IPS-15b (cell line): Measurements from ENCODE around the gene NOTUM.

Experiments
- H3K27me3 ChIP-seq: one replicate; pipeline ENCODE4 v1.6.1; 2013; ENCODE audit warnings: low read length; ENCODE audit not compliant: control insufficient read depth, insufficient read depth
- H3K36me3 ChIP-seq: one replicate; pipeline ENCODE4 v1.6.1; 2013; ENCODE audit warnings: low read length; ENCODE audit not compliant: control insufficient read depth, insufficient read depth
- H3K4me1 ChIP-seq: one replicate; pipeline ENCODE4 v1.6.1; 2013; ENCODE audit warnings: mild to moderate bottlenecking, low read length; ENCODE audit not compliant: control insufficient read depth, insufficient read depth
- H3K4me3 ChIP-seq: one replicate; pipeline ENCODE4 v1.5.1; 2013; ENCODE audit warnings: low read depth, low read length
- H3K9ac ChIP-seq: one replicate; pipeline ENCODE4 v1.6.1; 2013; ENCODE audit warnings: low read depth, mild to moderate bottlenecking, low read length
- H3K9me3 ChIP-seq: one replicate; pipeline ENCODE4 v1.6.1; 2013; ENCODE audit warnings: mild to moderate bottlenecking, low read length; ENCODE audit not compliant: control insufficient read depth, insufficient read depth

NOTUM gene

DNA sequence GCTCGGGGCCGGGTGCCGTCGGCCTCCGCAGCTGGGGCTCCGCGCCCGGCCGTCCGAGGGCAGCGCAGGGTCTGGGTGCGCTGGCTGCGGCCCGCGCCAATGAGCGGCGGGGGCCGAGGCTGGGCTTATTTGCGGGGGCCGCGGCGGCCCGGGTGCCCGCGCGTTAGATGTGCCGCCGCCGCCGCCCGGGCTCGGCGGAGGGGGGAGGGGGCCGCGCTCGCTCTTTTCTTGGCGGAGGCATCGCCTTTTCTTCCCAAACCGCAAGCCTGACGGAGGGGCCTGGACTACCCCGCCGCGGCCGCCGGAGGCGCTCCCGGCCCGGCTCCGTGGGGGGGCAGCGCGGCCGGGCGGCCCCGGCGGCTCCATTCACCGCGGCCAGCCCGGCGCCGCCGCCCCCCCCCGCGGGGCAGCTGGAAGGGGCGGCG lies at the start of gene NOTUM:
Gene NOTUM (minus strand): TSS at position 101 of the 425 bp plus-strand sequence. CDS start 278 bp downstream, outside the sequence.
- no peak within 1 kb of the TSS for H3K9ac ChIP-seq
- no peaks in the 10 kb centered on the region for H3K36me3 ChIP-seq
- H3K4me3 ChIP-seq: peak within 1 kb of the TSS; percentile 35
- H3K27me3 ChIP-seq: peaks cover 66% of the 10 kb centered on the region
- H3K4me1 ChIP-seq: no peaks in the 10 kb centered on the region
- H3K9me3 ChIP-seq: no peaks in the 10 kb centered on the region

DNA sequence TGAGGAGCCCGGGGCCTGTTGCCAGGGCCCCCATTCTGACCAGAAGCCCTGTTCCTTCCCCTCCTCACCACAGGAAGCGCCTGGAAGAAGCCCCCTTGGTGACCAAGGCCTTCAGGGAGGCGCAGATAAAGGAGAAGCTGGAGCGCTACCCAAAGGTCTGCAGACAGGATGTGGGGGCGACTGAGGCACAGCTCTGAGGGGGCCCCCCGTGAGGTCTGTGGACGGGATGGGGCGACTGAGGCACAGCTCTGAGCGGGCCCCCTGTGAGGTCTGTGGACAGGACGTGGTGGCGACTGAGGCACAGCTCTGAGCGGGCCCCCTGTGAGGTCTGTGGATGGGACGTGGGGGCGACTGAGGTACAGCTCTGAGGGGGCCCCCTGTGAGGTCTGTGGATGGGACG lies 48.4 kb upstream of the NOTUM start:
- Histone ChIP-seq H3K36me3 (peaks cover 4% of the 10 kb centered on the region), H3K9ac (no peak overlapping the region), H3K9me3 (no peaks in the 10 kb centered on the region), H3K27me3 (no peaks in the 10 kb centered on the region), H3K4me1 (no peaks in the 10 kb centered on the region), H3K4me3 (no peak overlapping the region)

DNA sequence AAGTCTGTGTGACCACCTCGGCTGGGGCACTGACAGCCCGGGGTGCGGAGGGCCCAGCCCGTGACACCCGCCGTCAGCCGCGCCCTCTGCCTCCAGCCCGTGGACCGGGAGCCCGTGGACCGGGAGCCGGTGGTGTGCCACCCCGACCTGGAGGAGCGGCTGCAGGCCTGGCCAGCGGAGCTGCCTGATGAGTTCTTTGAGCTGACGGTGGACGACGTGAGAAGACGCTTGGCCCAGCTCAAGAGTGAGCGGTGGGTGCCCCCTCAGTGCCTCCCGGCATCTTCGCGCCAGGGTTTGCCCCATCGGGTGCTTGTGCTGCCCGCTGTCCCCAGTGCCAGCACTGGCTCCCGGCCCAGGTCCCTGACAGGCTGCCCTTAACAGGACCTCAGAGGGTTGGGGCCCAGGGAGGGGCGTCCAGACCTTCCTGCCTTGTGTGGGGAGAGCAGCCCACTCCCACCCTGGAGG lies 48.0 kb upstream of the NOTUM start:
- Histone ChIP-seq H3K36me3 (peaks cover 4% of the 10 kb centered on the region), H3K4me1 (no peaks in the 10 kb centered on the region), H3K27me3 (no peaks in the 10 kb centered on the region), H3K9ac (no peak overlapping the region), H3K9me3 (no peaks in the 10 kb centered on the region), H3K4me3 (no peak overlapping the region)

DNA sequence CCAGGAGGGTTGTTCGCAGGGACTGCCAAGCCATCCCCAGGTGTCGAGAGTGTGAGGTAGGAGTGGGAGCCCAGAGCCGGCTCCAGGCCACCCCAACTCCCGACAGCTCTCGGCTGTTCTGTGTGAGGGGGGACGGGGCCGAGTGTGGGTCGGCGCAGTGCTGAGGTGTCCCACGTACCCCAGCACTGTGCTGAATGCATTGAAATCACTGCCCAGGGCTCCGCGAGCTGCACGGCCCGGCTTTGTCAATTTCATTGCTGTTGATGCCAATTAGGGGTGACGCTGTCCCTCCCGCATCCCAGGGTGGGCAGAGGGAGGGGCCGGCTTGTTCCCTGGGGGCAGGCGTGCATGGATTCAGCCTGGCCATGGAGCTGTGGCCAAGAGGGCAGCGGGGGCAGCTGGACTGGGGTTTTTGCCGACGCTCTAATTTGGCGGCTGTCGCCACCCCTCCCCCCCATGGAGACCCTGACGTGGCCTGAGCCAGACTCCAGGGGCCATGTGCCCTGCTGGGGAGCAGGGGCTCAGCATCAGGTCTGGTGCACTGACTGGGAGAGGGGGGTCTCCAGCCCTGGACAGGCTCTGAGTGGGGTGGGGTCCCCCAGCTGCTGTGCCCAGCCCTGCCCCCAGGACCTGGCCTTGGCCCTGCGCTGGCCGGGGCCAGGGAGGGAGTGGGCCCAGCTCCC lies 47.4 kb upstream of the NOTUM start:
- Histone ChIP-seq H3K27me3 (no peaks in the 10 kb centered on the region), H3K9me3 (no peaks in the 10 kb centered on the region), H3K4me3 (no peak overlapping the region), H3K36me3 (peaks cover 4% of the 10 kb centered on the region), H3K9ac (no peak overlapping the region), H3K4me1 (no peaks in the 10 kb centered on the region)

DNA sequence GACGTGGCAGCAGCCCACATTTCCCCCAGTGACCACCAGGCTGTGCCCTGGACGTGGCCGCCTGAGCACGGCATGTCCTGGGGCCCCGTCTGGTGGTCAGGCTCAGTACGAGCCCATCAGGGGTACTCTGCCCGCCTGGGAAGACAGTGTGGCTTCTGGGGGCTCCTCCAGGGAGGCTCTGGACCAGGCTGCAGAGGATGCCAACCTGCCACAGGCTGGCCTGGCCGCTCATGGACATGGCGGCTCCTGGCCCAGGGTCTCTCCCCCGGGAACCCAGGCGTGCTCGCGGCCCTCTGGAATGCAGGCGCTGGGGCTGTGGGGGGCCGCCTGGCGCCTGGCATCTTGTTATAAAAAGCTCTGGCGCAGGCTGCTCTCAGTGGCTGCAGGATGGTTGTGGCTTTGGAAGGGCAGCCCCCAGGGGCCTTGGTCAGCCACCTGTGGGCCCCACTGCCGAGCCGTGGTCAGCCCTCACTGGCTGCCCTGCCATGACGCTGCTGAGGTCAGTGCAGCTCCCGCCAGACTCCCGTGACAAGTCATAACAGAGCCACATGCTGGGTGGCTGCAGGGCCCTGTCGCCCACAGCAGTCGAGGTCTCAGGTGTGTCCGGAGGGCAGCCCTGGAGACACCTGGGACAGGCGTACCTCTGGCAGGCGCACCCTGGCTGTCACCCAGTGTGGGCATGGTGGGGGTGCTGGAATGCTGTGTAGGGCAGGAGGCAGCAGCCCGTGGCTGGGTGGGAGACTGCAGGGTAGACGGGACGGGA lies 46.7 kb upstream of the NOTUM start:
- no peak overlapping the region for H3K9ac ChIP-seq
- H3K4me3 ChIP-seq: no peak overlapping the region
- no peaks in the 10 kb centered on the region for H3K4me1 ChIP-seq
- H3K36me3 ChIP-seq: peaks cover 3% of the 10 kb centered on the region
- H3K9me3 ChIP-seq: no peaks in the 10 kb centered on the region
- no peaks in the 10 kb centered on the region for H3K27me3 ChIP-seq

DNA sequence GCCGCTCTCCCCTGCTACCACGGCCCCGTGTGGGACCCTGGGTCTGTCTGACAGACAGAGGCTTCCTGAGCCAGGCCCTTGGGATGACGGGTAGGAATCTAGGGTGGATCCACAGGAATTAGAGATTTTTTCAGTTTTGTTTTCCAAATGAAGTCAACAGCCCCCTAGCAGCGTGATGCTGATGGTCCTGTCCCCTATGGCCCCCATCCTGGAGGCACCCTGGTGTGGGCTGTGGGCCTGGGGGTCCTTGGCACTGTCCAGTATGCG lies 46.2 kb upstream of the NOTUM start:
- no peak overlapping the region for H3K9ac ChIP-seq
- no peaks in the 10 kb centered on the region for H3K27me3 ChIP-seq
- no peaks in the 10 kb centered on the region for H3K9me3 ChIP-seq
- H3K4me3 ChIP-seq: no peak overlapping the region
- no peaks in the 10 kb centered on the region for H3K36me3 ChIP-seq
- no peaks in the 10 kb centered on the region for H3K4me1 ChIP-seq

DNA sequence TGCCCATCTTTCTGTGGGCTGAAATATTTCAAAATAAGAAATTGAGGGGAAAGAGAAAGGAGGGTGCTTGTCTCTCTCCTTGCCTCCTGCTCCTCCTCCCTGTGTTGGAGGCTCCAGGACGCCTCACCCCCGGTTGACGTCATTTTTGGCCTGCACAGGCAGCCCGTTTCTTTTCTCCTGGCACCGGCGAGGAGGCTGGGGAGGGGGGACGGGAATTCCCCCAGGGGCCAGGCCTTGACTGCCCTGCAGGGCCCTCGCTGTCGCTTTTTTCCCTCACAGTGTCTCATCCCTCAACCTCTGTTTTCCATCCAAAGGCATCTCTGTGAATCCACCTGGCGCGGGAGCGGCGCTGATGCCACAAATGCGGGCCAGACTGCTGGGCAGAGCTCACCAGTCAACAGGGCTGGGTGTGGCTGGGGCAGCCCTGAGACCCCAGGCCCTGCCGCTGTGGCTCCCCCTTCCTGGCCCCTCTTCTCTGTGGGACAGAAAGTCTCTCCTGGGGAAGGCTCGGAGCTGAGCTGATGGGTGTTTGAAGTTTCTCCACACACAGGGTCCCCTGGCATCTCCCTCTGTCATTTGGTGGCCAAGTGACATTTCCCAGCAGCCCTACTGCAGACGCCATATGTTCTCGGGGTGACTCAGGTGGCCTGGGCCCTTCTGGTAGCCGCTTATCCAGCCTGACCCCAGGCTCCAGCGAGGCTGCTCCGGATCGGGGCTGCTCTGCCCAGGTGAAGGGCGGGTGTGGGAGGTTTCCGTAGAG lies 45.7 kb upstream of the NOTUM start:
- Histone ChIP-seq H3K36me3 (no peaks in the 10 kb centered on the region), H3K4me3 (no peak overlapping the region), H3K27me3 (no peaks in the 10 kb centered on the region), H3K9ac (no peak overlapping the region), H3K9me3 (no peaks in the 10 kb centered on the region), H3K4me1 (no peaks in the 10 kb centered on the region)

DNA sequence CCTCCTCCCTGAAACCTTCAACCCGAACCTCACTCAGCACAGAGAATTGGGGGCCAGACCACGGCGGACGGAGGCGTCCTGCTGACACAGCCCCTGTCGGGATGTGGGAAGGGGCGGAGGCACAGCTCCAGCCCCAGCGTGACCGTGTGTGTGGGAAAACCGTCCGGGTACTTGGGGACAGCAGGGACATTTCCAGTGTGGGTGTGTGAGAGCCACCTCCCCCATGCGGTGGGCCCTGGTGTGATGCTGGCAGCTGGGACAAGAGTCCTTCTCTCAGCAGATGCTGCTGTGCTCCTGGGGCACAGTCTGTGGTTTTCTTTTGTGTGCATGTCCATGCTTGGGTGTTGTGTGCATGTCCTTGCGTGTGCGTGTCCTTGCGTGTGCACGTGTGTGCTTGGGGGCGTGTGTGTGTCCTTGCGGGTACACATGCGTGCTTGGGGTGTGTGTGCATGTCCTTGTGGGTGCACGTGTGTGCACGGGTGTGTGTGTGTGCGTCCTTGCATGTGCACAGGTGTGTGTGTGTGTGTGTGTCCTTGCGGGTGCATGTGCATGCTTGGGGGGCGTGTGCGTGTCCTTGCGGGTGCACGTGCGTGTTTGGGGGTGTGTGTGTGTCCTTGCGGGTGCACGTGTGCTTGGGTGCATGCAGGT lies 44.8 kb upstream of the NOTUM start:
- Histone ChIP-seq H3K9ac (no peak overlapping the region), H3K4me3 (no peak overlapping the region), H3K4me1 (no peaks in the 10 kb centered on the region), H3K27me3 (no peaks in the 10 kb centered on the region), H3K9me3 (no peaks in the 10 kb centered on the region), H3K36me3 (no peaks in the 10 kb centered on the region)

DNA sequence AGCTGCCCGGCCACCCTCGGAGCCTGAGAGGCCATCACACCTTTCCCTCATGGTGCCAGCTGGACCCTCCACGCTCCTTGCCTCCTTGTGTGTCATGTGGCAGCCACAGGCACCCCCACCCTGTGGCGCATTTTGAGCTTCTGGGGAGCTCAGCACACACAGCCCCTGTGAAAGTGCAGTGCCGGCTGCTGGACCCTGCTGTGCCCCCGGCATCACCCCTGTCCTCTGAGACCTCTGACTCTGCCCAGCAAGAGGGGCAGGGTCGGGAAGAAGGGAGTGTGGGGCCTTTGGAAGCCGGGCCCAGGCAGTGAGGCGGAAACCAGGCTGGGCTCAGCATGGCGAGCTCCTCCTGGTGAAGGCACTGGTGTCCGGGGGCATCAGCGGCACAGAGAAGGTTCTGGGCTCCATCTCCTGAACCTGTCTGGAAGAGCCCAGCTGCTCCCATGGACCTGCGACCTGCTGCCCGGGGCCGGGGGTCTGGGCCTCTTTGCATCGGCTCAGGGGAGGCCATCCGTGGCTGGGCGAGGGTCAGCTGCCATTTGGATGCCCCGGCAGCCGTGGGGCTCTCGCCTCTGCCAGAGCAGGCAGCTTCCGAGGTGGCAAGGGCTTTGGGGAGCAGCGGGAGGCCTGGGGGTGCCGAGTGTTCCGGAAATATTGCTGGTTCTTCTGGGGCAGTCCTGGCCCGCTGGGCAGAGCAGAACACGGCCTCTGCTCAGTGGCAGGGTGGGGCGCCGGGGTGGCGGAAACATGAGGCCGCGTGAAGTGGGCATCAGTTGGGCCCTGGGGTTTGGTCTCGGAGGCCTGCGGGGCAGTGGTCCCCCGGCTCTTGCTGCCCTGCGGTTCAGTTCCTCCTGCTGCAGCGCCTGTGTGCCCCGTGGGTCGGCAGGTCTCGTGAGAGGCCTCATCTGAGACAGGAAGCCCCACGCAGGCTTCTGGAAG lies 43.8 kb upstream of the NOTUM start:
- Histone ChIP-seq H3K36me3 (peaks cover 2% of the 10 kb centered on the region), H3K4me3 (no peak overlapping the region), H3K9me3 (no peaks in the 10 kb centered on the region), H3K4me1 (no peaks in the 10 kb centered on the region), H3K27me3 (no peaks in the 10 kb centered on the region), H3K9ac (no peak overlapping the region)

DNA sequence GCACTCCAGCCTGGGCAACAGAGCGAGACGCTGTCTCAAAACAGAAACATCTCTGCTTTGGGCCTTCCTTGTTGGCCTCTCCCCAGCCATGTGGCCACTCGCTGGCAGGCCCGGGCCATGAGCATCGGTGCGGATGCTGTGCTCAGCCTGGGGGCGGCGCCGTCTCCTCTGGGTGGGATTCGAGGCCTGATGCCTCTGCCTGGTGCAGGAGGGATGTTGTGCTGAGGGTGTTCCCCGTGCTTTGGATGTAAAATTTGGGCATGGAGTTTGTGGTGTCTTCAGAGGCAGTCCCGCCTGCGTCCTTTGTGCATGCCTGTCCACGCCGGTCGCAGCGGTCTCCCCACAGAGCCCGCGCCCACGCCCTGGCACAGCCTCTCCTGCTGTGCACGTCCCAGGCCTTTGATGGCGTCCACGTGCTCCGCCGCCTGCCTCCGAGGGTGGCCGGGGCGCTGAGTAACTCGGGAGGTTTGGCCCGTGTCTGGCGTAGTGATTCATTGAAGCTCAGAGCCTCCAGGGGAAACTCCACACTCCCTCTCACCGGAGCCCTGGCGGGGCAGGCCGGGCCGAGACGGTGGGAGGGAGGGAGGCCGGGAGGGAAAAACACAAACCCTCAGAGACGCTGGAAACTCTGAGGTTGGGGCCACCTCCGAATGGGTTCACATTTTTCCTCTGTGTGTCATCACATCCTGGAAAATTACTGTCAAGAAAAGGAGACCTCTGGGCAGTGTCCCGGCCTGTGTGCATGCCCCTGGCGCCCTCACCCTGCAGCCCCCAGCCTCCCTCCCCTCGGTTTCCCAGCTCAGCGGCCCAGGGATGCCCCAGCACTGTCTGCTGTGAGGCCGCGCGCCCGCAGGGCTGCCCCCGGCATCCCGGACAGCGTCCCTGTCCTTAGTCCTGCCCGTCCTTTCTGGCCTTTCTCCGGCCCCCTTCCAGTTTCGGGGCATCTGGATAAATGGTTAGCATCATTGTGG lies 42.7 kb upstream of the NOTUM start:
- no peaks in the 10 kb centered on the region for H3K4me1 ChIP-seq
- H3K4me3 ChIP-seq: no peak overlapping the region
- H3K9me3 ChIP-seq: no peaks in the 10 kb centered on the region
- no peaks in the 10 kb centered on the region for H3K27me3 ChIP-seq
- H3K9ac ChIP-seq: no peak overlapping the region
- H3K36me3 ChIP-seq: peaks cover 2% of the 10 kb centered on the region
